PFSK-1 (cell line): ENCODE results near the gene DUS1L.

Experiments used
- FOXP2 ChIP-seq: optimal IDR thresholded peaks from 2 replicates; pipeline ENCODE3; 2011; ENCODE audit warnings: borderline replicate concordance, control low read depth, inconsistent platforms; ENCODE audit not compliant: insufficient read depth; ENCODE audit errors: extremely low read length, extremely low read depth
- POLR2AphosphoS5 ChIP-seq: IDR thresholded peaks from 2 replicates; pipeline ENCODE4 v1.6.1; 2012; ENCODE audit warnings: low read depth, mild to moderate bottlenecking, control low read depth, low read length, moderate library complexity
- SIN3A ChIP-seq: IDR thresholded peaks from 2 replicates; pipeline ENCODE4 v1.6.1; 2012; ENCODE audit warnings: mild to moderate bottlenecking, low read length, moderate library complexity, borderline replicate concordance; ENCODE audit not compliant: insufficient read depth
- TAF1 ChIP-seq: IDR thresholded peaks from 2 replicates; pipeline ENCODE4 v1.6.1; 2012; ENCODE audit warnings: low read length, control low read depth, borderline replicate concordance; ENCODE audit not compliant: insufficient read depth
- TF ChIP-seq, protein P1 (sequence below), 2 experiments: IDR thresholded peaks; 2 replicates each; pipeline versions ENCODE4 v1.6.1 to v1.8.0; 2011 to 2012; ENCODE audit warnings: low read depth in 2 of 2, low read length in 2 of 2, control low read depth in 1 of 2, inconsistent platforms in 1 of 2, mild to moderate bottlenecking in 1 of 2, moderate library complexity in 1 of 2; ENCODE audit not compliant: insufficient read depth in 1 of 2

Gene DUS1L

DNA sequence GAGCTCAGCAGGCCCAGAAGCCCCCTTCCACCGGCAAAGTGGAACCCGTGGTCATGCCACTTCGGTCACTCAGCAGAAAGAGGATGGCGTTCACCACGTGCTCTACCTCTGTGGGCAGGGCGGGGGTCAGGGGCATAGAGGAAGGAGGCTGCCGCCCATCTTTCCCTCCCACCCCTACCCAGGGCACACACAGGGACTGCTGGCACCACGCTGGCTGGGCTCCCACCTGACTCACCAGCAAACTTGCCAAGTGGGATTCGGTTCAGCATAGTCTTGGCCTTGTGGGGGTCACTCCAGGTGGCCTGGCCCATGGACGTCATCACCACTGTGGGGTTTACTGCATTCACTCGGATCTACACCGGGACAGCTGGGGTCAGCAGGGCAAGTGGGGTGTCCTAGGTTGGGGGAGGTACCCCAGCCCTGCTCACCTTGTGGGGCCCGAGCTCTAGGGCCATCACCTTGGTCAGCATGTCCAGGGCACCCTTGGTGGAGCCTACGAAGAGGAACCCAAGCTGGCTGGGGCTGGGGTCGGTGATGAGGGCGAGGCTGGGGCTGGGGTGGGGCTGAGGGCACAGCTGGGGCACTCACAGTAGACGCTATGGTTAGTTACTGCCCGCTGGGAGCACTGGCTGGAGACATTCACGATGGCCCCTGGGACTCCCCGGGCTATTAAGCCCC lies 29.5 kb downstream of the DUS1L start:
- TF ChIP-seq TAF1: no peak
- no peak for TF ChIP-seq POLR2AphosphoS5
- TF ChIP-seq SIN3A: no peak
- no peak for TF ChIP-seq FOXP2
- TF ChIP-seq, protein P1, sequence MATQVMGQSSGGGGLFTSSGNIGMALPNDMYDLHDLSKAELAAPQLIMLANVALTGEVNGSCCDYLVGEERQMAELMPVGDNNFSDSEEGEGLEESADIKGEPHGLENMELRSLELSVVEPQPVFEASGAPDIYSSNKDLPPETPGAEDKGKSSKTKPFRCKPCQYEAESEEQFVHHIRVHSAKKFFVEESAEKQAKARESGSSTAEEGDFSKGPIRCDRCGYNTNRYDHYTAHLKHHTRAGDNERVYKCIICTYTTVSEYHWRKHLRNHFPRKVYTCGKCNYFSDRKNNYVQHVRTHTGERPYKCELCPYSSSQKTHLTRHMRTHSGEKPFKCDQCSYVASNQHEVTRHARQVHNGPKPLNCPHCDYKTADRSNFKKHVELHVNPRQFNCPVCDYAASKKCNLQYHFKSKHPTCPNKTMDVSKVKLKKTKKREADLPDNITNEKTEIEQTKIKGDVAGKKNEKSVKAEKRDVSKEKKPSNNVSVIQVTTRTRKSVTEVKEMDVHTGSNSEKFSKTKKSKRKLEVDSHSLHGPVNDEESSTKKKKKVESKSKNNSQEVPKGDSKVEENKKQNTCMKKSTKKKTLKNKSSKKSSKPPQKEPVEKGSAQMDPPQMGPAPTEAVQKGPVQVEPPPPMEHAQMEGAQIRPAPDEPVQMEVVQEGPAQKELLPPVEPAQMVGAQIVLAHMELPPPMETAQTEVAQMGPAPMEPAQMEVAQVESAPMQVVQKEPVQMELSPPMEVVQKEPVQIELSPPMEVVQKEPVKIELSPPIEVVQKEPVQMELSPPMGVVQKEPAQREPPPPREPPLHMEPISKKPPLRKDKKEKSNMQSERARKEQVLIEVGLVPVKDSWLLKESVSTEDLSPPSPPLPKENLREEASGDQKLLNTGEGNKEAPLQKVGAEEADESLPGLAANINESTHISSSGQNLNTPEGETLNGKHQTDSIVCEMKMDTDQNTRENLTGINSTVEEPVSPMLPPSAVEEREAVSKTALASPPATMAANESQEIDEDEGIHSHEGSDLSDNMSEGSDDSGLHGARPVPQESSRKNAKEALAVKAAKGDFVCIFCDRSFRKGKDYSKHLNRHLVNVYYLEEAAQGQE (IDR thresholded peaks at IDR 0.05; ENCODE audit: insufficient read depth in 1 of 2, low read depth in 2 of 2, low read length in 2 of 2): no peak

DNA sequence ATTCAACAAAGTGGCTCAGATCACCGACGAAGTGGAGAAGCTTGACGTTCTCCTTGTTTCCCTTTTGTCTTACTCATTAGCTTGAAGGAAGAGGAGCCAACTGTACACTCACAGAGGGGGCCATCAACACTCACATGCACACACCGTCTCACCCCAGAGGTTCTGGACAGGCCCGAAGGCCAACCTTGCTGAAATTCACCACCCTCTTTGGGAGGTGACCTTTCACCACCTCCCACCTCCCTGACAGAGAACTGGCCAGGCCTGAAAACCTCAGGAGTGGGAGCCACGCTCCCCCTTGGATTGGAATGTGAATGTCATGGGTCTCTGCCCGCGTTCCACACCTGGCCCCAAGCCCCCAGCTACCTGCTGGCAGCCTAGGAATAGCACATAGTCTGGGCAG lies 30.1 kb downstream of the DUS1L start:
- no peak for TF ChIP-seq SIN3A
- TF ChIP-seq, protein P1 (IDR thresholded peaks at IDR 0.05; ENCODE audit: insufficient read depth in 1 of 2, low read depth in 2 of 2, low read length in 2 of 2): no peak
- TF ChIP-seq TAF1: no peak
- TF ChIP-seq POLR2AphosphoS5: no peak
- no peak for TF ChIP-seq FOXP2

DNA sequence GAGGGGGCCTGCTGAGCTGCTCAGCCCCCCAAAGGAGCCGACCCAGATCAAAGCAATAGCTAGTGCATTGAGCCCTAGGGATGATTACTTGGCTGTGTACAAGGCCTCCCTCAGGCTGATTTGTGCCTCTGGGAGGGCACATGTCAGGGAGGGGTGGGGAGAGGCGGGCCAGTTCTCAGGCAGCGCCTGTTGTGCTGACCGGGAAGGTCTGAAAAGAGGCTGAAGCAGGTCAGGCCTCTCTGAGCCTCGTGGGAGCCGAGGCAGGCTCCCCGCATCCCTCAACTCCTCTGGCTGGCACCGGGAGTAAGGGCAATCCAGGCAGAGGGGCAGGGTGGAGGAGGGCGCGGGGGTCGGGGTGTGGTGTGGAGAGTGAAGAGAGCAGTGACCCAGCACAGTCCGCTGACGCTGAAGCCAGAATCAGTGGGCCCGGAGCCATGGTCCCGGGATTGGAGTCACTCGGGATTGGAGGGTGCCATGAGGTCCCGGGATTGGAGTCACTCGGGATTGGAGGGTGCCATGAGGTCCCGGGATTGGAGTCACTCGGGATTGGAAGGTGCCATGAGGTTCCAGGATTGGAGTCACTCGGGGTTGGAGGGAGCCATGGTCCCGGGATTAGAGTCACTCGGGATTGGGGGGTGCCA lies 31.1 kb downstream of the DUS1L start:
- TF ChIP-seq TAF1 (no peak), POLR2AphosphoS5 (peak; percentile 33; the same call in 1 of the 2 replicates), SIN3A (no peak), FOXP2 (no peak)
- TF ChIP-seq, protein P1 (IDR thresholded peaks at IDR 0.05; ENCODE audit: insufficient read depth in 1 of 2, low read depth in 2 of 2, low read length in 2 of 2): no peak

DNA sequence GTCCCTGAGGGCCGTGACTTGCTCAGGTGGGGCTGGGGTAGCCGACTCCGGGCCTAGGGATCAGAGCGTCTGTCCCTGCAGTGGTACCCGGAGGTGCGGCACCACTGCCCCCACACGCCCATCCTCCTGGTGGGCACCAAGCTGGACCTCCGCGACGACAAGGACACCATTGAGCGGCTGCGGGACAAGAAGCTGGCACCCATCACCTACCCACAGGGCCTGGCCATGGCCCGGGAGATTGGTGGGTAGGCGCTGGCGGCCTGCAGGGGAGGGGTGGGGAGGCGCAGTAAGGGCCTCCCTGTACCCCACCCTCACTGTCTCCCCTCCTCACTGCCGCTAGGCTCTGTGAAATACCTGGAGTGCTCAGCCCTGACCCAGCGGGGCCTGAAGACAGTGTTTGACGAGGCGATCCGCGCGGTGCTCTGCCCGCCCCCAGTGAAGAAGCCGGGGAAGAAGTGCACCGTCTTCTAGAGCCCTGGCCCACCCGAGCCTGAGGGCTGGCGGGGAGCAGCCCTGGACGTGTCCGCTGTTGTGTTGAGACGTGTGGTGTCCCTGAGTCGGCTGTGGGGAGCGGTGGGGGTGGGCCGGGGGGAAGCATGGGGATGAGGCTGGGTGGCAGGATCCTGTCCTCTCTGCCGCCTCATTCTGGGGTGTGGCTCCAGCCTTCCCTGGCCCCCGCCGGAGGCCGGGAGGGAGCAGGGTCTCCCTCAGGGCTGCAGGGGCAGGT lies 32.1 kb downstream of the DUS1L start:
- TF ChIP-seq POLR2AphosphoS5: no peak
- TF ChIP-seq SIN3A: no peak
- TF ChIP-seq, protein P1 (IDR thresholded peaks at IDR 0.05; ENCODE audit: insufficient read depth in 1 of 2, low read depth in 2 of 2, low read length in 2 of 2): no peak
- TF ChIP-seq TAF1: no peak
- no peak for TF ChIP-seq FOXP2
